Measurements from ENCODE around the gene ZNF213.

ZNF213 gene

GRCh38 chr16:3183445-3184139 is 48.8 kb downstream of the ZNF213 start:
- Histone ChIP-seq H3K4me1 (ENCODE audit: control insufficient read depth, insufficient read depth, low read length) (no peaks in the 10 kb centered on the region), H3K36me3 (ENCODE audit: control insufficient read depth in 2 of 2, insufficient read depth in 1 of 2, low read length in 2 of 2) (no peaks in the 10 kb centered on the region), H3K27ac (ENCODE audit: extremely low read depth, low read depth, low read length) (peak overlapping the region; percentile 35; the same call in 1 of the 2 replicates), H3K9me3 (ENCODE audit: control insufficient read depth, insufficient read depth, low read depth, low read length) (no peaks in the 10 kb centered on the region), H3K4me3 (ENCODE audit: low read depth, low read length) (peak overlapping the region; percentile 52)
- ChIA-PET CTCF (interaction anchor here (0.7 to 1.9 kb wide), 6 partner anchors 11 to 101 kb away, joined by 3 to 9 read pairs (median 3); no protein-coding TSS in a partner anchor), POLR2A (interaction anchor here (0.8 to 2.6 kb wide), 6 partner anchors 10 to 99 kb away, joined by 3 to 15 read pairs (median 5); no protein-coding TSS in a partner anchor)
- TF ChIP-seq ZNF292 (tag by site-specific recombination; IDR thresholded peaks at IDR 0.05; ENCODE audit: borderline replicate concordance, low read depth) (no peak), ZSCAN18 (tag by site-specific recombination; IDR thresholded peaks at IDR 0.05) (no peak), ZNF768 (tag by site-specific recombination; IDR thresholded peaks at IDR 0.05) (no peak), ZNF692 (tag by site-specific recombination; IDR thresholded peaks at IDR 0.05) (peak; percentile 82), GLI2 (tag by site-specific recombination; IDR thresholded peaks at IDR 0.05; ENCODE audit: borderline replicate concordance, low read depth) (no peak), CTCF (tag by site-specific recombination; IDR thresholded peaks at IDR 0.05) (no peak; the same call in none of the 2 replicates), PRDM10 (tag by site-specific recombination; IDR thresholded peaks at IDR 0.05) (0 out of 2 replicates have a peak, but pooled peaks have one; percentile 34), ZNF501 (tag by site-specific recombination; IDR thresholded peaks at IDR 0.05) (no peak), ZNF626 (tag by site-specific recombination; IDR thresholded peaks at IDR 0.05) (no peak), ZNF121 (tag by site-specific recombination; IDR thresholded peaks at IDR 0.05) (no peak), SP3 (tag by site-specific recombination; IDR thresholded peaks at IDR 0.05) (peak; percentile 33), ZIC2 (tag by site-specific recombination; IDR thresholded peaks at IDR 0.05) (no peak; the same call in 1 of the 2 replicates), ZNF280C (tag by site-specific recombination; IDR thresholded peaks at IDR 0.05) (no peak), ZBTB1 (tag by site-specific recombination; IDR thresholded peaks at IDR 0.05) (no peak), ZNF76 (tag by site-specific recombination; IDR thresholded peaks at IDR 0.05; ENCODE audit: borderline replicate concordance, low read depth) (peak; percentile 22; the same call in 1 of the 2 replicates), ZNF518A (tag by site-specific recombination; conservative IDR thresholded peaks at IDR 0.05; ENCODE audit: low read depth) (no peak), ZNF664 (tag by site-specific recombination; IDR thresholded peaks at IDR 0.05) (no peak), SCRT1 (tag by site-specific recombination; IDR thresholded peaks at IDR 0.05; ENCODE audit: borderline replicate concordance) (no peak), ZNF423 (tag by site-specific recombination; IDR thresholded peaks at IDR 0.05) (no peak), TRIM28 (IDR thresholded peaks at IDR 0.05; ENCODE audit: borderline replicate concordance, low read length) (no peak), ZNF600 (tag by site-specific recombination; IDR thresholded peaks at IDR 0.05) (no peak)

All from HEK293 (cell line).